Suprapubic skin (tissue), 4 donors: ENCODE data around the gene TCP11L1. TPM values are rescaled to one million over a fixed set of nuclear protein-coding genes. Genes with fewer than 3 reads are reported as not detected.

Source experiments
- DNase-seq, 2 donors: peaks; one replicate each; pipeline ENCODE4 v3.0.0-alpha.2; 2019; ENCODE audit warnings: low spot score in 2 of 2
- H3K27ac ChIP-seq: fragments of 200-600 bp; sonication (generic); one replicate; pipeline ENCODE4 v1.5.1; 2019
- H3K27me3 ChIP-seq: fragments of 200-600 bp; sonication (generic); one replicate; pipeline ENCODE4 v1.5.1; 2019
- H3K36me3 ChIP-seq: fragments of 200-600 bp; sonication (generic); one replicate; pipeline ENCODE4 v1.5.1; 2019
- H3K4me1 ChIP-seq: fragments of 200-600 bp; sonication (generic); one replicate; pipeline ENCODE4 v1.5.1; 2019
- H3K4me3 ChIP-seq: fragments of 200-600 bp; sonication (generic); one replicate; pipeline ENCODE4 v1.5.1; 2019; ENCODE audit warnings: mild to moderate bottlenecking
- H3K9me3 ChIP-seq: fragments of 200-600 bp; sonication (generic); one replicate; pipeline ENCODE4 v1.5.1; 2019
- CTCF ChIP-seq, 2 donors: fragments of 200-600 bp in 1 of 2; fragments of 450-650 bp in 1 of 2; sonication (generic) in 1 of 2; IDR thresholded peaks; one replicate each; pipeline ENCODE4 v1.5.1; 2016 to 2019; ENCODE audit warnings: antibody characterized with exemption in 2 of 2, mild to moderate bottlenecking in 1 of 2, moderate library complexity in 1 of 2
- EP300 ChIP-seq: sonication (generic); formaldehyde crosslinking; IDR thresholded peaks from one replicate; pipeline ENCODE4 v1.6.1; 2017; ENCODE audit warnings: antibody characterized with exemption
- POLR2A ChIP-seq, 2 donors: fragments of 450-650 bp; IDR thresholded peaks; one replicate each; pipeline ENCODE4 v1.6.1; 2017; ENCODE audit warnings: antibody characterized with exemption in 2 of 2, mild to moderate bottlenecking in 2 of 2, moderate library complexity in 2 of 2
- POLR2AphosphoS5 ChIP-seq, 3 donors: sonication (generic); formaldehyde crosslinking; IDR thresholded peaks; one replicate each; pipeline ENCODE4 v1.6.1; 2017; ENCODE audit warnings: antibody characterized with exemption in 3 of 3
- WGBS: methylation state at CpG from one replicate; pipeline ENCODE4 v1.1.5; 2018; 5-methylcytosine and 5-hydroxymethylcytosine counted together
- total RNA-seq, 4 donors: library from RNA; depleted of rRNA; stranded (reverse); fragments of >200 nt; gene quantifications; one replicate each; pipeline ENCODE4 v1.1.0, GENCODE V29; 2016

Gene TCP11L1
- total RNA-seq, 4 donors from 2014 or later: 34.8 to 65.6 (median 42.9) TPM

- peaks cover 19% of the 10 kb centered on the region for H3K4me1 ChIP-seq
- TF ChIP-seq POLR2AphosphoS5 (IDR thresholded peaks at IDR 0.05) (no peak), POLR2A (IDR thresholded peaks at IDR 0.05) (no peak), CTCF (IDR thresholded peaks at IDR 0.05) (no peak), EP300 (no peak)
- 60% methylated on average over 1 of the region's 1 CpG for WGBS
These were observed 17.9 kb downstream of the TCP11L1 start for GRCh38 chr11:33057284-33057683.

GRCh38 chr11:33059331-33060007 lies 20.1 kb downstream of the TCP11L1 start:
- no peak for DNase-seq
- WGBS: 68% methylated on average over 5 of the region's 5 CpGs
- no peaks in the 10 kb centered on the region for H3K9me3 ChIP-seq
- H3K27me3 ChIP-seq: no peaks in the 10 kb centered on the region
- H3K4me1 ChIP-seq: peaks cover 36% of the 10 kb centered on the region
- H3K4me3 ChIP-seq: no peak overlapping the region
- H3K27ac ChIP-seq: no peak overlapping the region
- H3K36me3 ChIP-seq: peaks cover 35% of the 10 kb centered on the region
- no peak for TF ChIP-seq EP300

More at GRCh38 chr11:33057284-33057683, 17.9 kb downstream of the TCP11L1 start:
- Histone ChIP-seq H3K9me3 (no peaks in the 10 kb centered on the region), H3K27ac (no peak overlapping the region), H3K36me3 (peaks cover 35% of the 10 kb centered on the region), H3K27me3 (no peaks in the 10 kb centered on the region), H3K4me3 (no peak overlapping the region)
- DNase-seq: no peak

- DNase-seq: no peak
- Histone ChIP-seq H3K36me3 (peaks cover 32% of the 10 kb centered on the region), H3K27me3 (no peaks in the 10 kb centered on the region), H3K9me3 (no peaks in the 10 kb centered on the region), H3K4me3 (no peak overlapping the region), H3K27ac (no peak overlapping the region), H3K4me1 (peaks cover 44% of the 10 kb centered on the region)
- 97% methylated on average over 3 of the region's 3 CpGs for WGBS
- TF ChIP-seq EP300 (no peak), CTCF (IDR thresholded peaks at IDR 0.05) (no peak), POLR2AphosphoS5 (IDR thresholded peaks at IDR 0.05) (no peak), POLR2A (IDR thresholded peaks at IDR 0.05) (no peak)
These were observed 20.9 kb downstream of the TCP11L1 start for GRCh38 chr11:33060271-33060670.

GRCh38 chr11:33062137-33062536 lies 22.8 kb downstream of the TCP11L1 start:
- TF ChIP-seq POLR2AphosphoS5 (IDR thresholded peaks at IDR 0.05): no peak
- no peak for TF ChIP-seq CTCF (IDR thresholded peaks at IDR 0.05)
- no peak for TF ChIP-seq EP300
- no peak for TF ChIP-seq POLR2A (IDR thresholded peaks at IDR 0.05)
- no peak for DNase-seq
- H3K9me3 ChIP-seq: no peaks in the 10 kb centered on the region
- peaks cover 51% of the 10 kb centered on the region for H3K4me1 ChIP-seq
- no peak overlapping the region for H3K27ac ChIP-seq
- H3K4me3 ChIP-seq: no peak overlapping the region
- WGBS: 62% methylated on average over 5 of the region's 5 CpGs
- no peaks in the 10 kb centered on the region for H3K27me3 ChIP-seq
- H3K36me3 ChIP-seq: peaks cover 46% of the 10 kb centered on the region

GRCh38 chr11:33063326-33063881 lies 24.0 kb downstream of the TCP11L1 start:
- peaks cover 51% of the 10 kb centered on the region for H3K4me1 ChIP-seq
- H3K36me3 ChIP-seq: peaks cover 50% of the 10 kb centered on the region
- TF ChIP-seq POLR2A (IDR thresholded peaks at IDR 0.05): no peak
- no peak for TF ChIP-seq CTCF (IDR thresholded peaks at IDR 0.05)
- no peak for TF ChIP-seq EP300
- TF ChIP-seq POLR2AphosphoS5 (IDR thresholded peaks at IDR 0.05): no peak
- H3K27ac ChIP-seq: no peak overlapping the region
- no peaks in the 10 kb centered on the region for H3K27me3 ChIP-seq
- no peak overlapping the region for H3K4me3 ChIP-seq
- no peaks in the 10 kb centered on the region for H3K9me3 ChIP-seq
- WGBS: 39% methylated on average over 3 of the region's 3 CpGs
- DNase-seq: no peak
